Measurements from ENCODE around the gene REEP1.
"Not testable (repeated sequence)": the region's sequence is repeated elsewhere in the genome, so short reads cannot be mapped to it uniquely, and the experiment has no call there.

REEP1 gene

GRCh38 chr2:86337244-86337835, at the start of gene REEP1:
TSS of gene REEP1 (minus strand) at chr2:86337626. CDS start at chr2:86337510, 116 bp downstream.
- DNase-seq, result peak; percentile 72

- DNase-seq, result no peak
These were observed 46.4 kb upstream of the REEP1 start for GRCh38 chr2:86383844-86384243.

- no peak for DNase-seq
These were observed 45.3 kb upstream of the REEP1 start for GRCh38 chr2:86382698-86383097.

GRCh38 chr2:86382108-86382507, 44.7 kb upstream of the REEP1 start:
- no peak for DNase-seq

GRCh38 chr2:86378469-86378868, 41.0 kb upstream of the REEP1 start:
- DNase-seq, result no peak

GRCh38 chr2:86375623-86376022, 38.2 kb upstream of the REEP1 start:
- no peak for DNase-seq

GRCh38 chr2:86372641-86373502, 35.4 kb upstream of the REEP1 start:
- peak; percentile 78 for DNase-seq

- DNase-seq, result no peak
These were observed 34.7 kb upstream of the REEP1 start for GRCh38 chr2:86372133-86372532.

GRCh38 chr2:86371527-86371926, 34.1 kb upstream of the REEP1 start:
- DNase-seq, result no peak

- DNase-seq, result no peak
These were observed 33.2 kb upstream of the REEP1 start for GRCh38 chr2:86370579-86370978.

GRCh38 chr2:86368161-86368824, 30.9 kb upstream of the REEP1 start:
- DNase-seq, result peak; percentile 73

GRCh38 chr2:86367499-86367777, 30.0 kb upstream of the REEP1 start:
- DNase-seq, result no peak

- DNase-seq, result no peak
These were observed 29.4 kb upstream of the REEP1 start for GRCh38 chr2:86366651-86367498.

GRCh38 chr2:86364894-86365293, 27.5 kb upstream of the REEP1 start:
- DNase-seq, result no peak

- peak; percentile 77 for DNase-seq
These were observed 23.4 kb upstream of the REEP1 start for GRCh38 chr2:86360776-86361175.

- DNase-seq, result no peak
These were observed 21.5 kb upstream of the REEP1 start for GRCh38 chr2:86358957-86359356.

- peak; percentile 39 for DNase-seq
These were observed 20.1 kb upstream of the REEP1 start for GRCh38 chr2:86357392-86357963.

- peak; percentile 22 for DNase-seq
These were observed 15.3 kb upstream of the REEP1 start for GRCh38 chr2:86352727-86353221.

- peak; percentile 14 for DNase-seq
These were observed 14.8 kb upstream of the REEP1 start for GRCh38 chr2:86352137-86352726.

GRCh38 chr2:86350751-86351150, 13.3 kb upstream of the REEP1 start:
- peak; percentile 51 for DNase-seq

GRCh38 chr2:86347401-86347800, 10.0 kb upstream of the REEP1 start:
- DNase-seq, result peak; percentile 27

- DNase-seq, result not testable (repeated sequence)
These were observed 8.5 kb upstream of the REEP1 start for GRCh38 chr2:86345783-86346370.

Data from islet precursor cell (in vitro differentiated cells).